Ovary (tissue), 9 donors: ENCODE data around the gene ZNF562. TPM values are rescaled to one million over a fixed set of nuclear protein-coding genes. Genes with fewer than 3 reads are reported as not detected.
"Not testable (repeated sequence)": the region's sequence is repeated elsewhere in the genome, so short reads cannot be mapped to it uniquely, and the experiment has no call there.

Source experiments
- DNase-seq, 5 donors: peaks; one replicate each; pipeline ENCODE4 v3.0.0-alpha.2; 2019 to 2020
- H3K27ac ChIP-seq, 2 donors: fragments of 200-600 bp; one replicate each; pipeline versions ENCODE4 v1.5.1 to v1.8.0; 2019 to 2022
- H3K27me3 ChIP-seq: fragments of 200-600 bp; one replicate; pipeline ENCODE4 v1.8.0; 2022
- H3K36me3 ChIP-seq: fragments of 200-600 bp; sonication (generic); one replicate; pipeline ENCODE4 v1.5.1; 2019
- H3K4me1 ChIP-seq: one replicate; pipeline ENCODE4 v1.8.1; 2013; ENCODE audit warnings: mild to moderate bottlenecking, moderate library complexity; ENCODE audit not compliant: insufficient read depth
- H3K4me3 ChIP-seq: fragments of 200-600 bp; sonication (generic); one replicate; pipeline ENCODE4 v1.5.1; 2017
- H3K9me3 ChIP-seq, 2 donors: fragments of 200-600 bp in 1 of 2; sonication (generic) in 1 of 2; one replicate each; pipeline versions ENCODE4 v1.5.1 to v1.8.1; 2013 to 2019; ENCODE audit warnings: mild to moderate bottlenecking in 1 of 2, moderate library complexity in 1 of 2
- CTCF ChIP-seq, 3 donors: fragments of 450-650 bp in 2 of 3; fragments of 200-600 bp in 1 of 3; IDR thresholded peaks; one replicate each; pipeline versions ENCODE4 v1.5.1 to v1.8.0; 2016 to 2022; ENCODE audit warnings: antibody characterized with exemption in 3 of 3, mild to moderate bottlenecking in 1 of 3
- EP300 ChIP-seq: sonication (generic); formaldehyde crosslinking; IDR thresholded peaks from one replicate; pipeline ENCODE4 v1.6.1; 2017; ENCODE audit warnings: antibody characterized with exemption
- POLR2A ChIP-seq: fragments of 450-650 bp; IDR thresholded peaks from one replicate; pipeline ENCODE4 v1.6.1; 2017; ENCODE audit warnings: antibody characterized with exemption, mild to moderate bottlenecking, moderate library complexity
- WGBS, 3 donors: extraction: QIAGEN DNeasy Blood & Tissue Kit in 1 of 3; methylation state at CpG; one replicate each; pipeline versions ENCODE4 v1.1.5 to v1.1.7; 2013 to 2017; 5-methylcytosine and 5-hydroxymethylcytosine counted together
- intact Hi-C, 4 donors: fragments of 100-400 bp; cut with DNase I; formaldehyde crosslinking; loops; one replicate each; pipeline versions ENCODE4 v1.11.0 to v1.15.1; 2022 to 2023
- polyA plus RNA-seq, 2 donors: library from polyadenylated mRNA; stranded (reverse); fragments of 200-250 nt in 1 of 2; fragments of 350-450 nt in 1 of 2; fragmentation: Illumina TruSeq in 1 of 2; extraction: RNeasy Lipid Tissue Mini Kit (QIAGEN cat#74804) in 1 of 2; gene quantifications; one replicate each; pipeline ENCODE4 v1.2.3, GENCODE V29; 2013 to 2014
- total RNA-seq, 7 donors: library from RNA; depleted of rRNA in 2 of 7; stranded (reverse); fragments of >200 nt in 2 of 7; fragmentation: NEBNext Ultra II Directional in 3 of 7; extraction: Animal tissue kit (Norgen Biotek cat#: 25700) in 3 of 7; gene quantifications; one replicate each; pipeline versions ENCODE4 v1.1.0 to v1.2.4, GENCODE V29; 2016 to 2023
- donor health status: DM: no; HTN: no; CAD: no; lungs with moderate emphysema.
- donor health status: DM: no; HTN: no; CAD: no.
- donor health status: Bipolar disorder and iron deficiency.
- donor health status: DM: yes; HTN: yes; CAD: no.
- donor health status: DM: no; HTN: no; CAD: no.
- donor health status: DM: yes; HTN: yes; CAD: no.

ZNF562 gene
- total and polyA plus RNA-seq, 9 donors = 8.1 to 54.6 (median 31.0) TPM

GRCh38 chr19:9658769-9659168, 16.1 kb downstream of the ZNF562 start:
- Histone ChIP-seq H3K4me1 (no peaks in the 10 kb centered on the region), H3K9me3 (peaks cover 0 to 25% of the 10 kb centered on the region in 2 donors), H3K27me3 (no peaks in the 10 kb centered on the region), H3K27ac (no peak overlapping the region), H3K4me3 (no peak overlapping the region), H3K36me3 (no peaks in the 10 kb centered on the region)
- intact Hi-C loops = no loop called here
- DNase-seq = no peak
- no peak for TF ChIP-seq POLR2A
- no peak for TF ChIP-seq CTCF (IDR thresholded peaks at IDR 0.05)
- no peak for TF ChIP-seq EP300
- WGBS, 3 donors = 83 to 92% (median 89%) methylated on average over 2 of the region's 2 CpGs

- H3K9me3 ChIP-seq = peaks cover 0 to 51% of the 10 kb centered on the region in 2 donors
- H3K4me3 ChIP-seq, H3K27me3 ChIP-seq, DNase-seq, H3K36me3 ChIP-seq, H3K27ac ChIP-seq, H3K4me1 ChIP-seq, intact Hi-C loops: not testable (repeated sequence)
- WGBS, 3 donors = 94 to 97% (median 95%) methylated on average over 5 of the region's 5 CpGs
Measured at GRCh38 chr19:9653066-9653555, 21.8 kb downstream of the ZNF562 start.

GRCh38 chr19:9651464-9651863, 23.4 kb downstream of the ZNF562 start:
- intact Hi-C loops, H3K27me3 ChIP-seq, H3K4me3 ChIP-seq, DNase-seq, H3K36me3 ChIP-seq, H3K4me1 ChIP-seq, H3K27ac ChIP-seq: not testable (repeated sequence)
- peaks cover 0 to 57% of the 10 kb centered on the region in 2 donors for H3K9me3 ChIP-seq
- 88 to 99% (median 99%) methylated on average over 3 of the region's 3 CpGs for WGBS, 3 donors

GRCh38 chr19:9650345-9650744, 24.6 kb downstream of the ZNF562 start:
- H3K27me3 ChIP-seq = no peaks in the 10 kb centered on the region
- peaks cover 0 to 46% of the 10 kb centered on the region in 2 donors for H3K9me3 ChIP-seq
- no peaks in the 10 kb centered on the region for H3K36me3 ChIP-seq
- no peaks in the 10 kb centered on the region for H3K4me1 ChIP-seq
- 85 to 96% (median 94%) methylated on average over 5 of the region's 5 CpGs for WGBS, 3 donors
- H3K27ac ChIP-seq = no peak overlapping the region
- DNase-seq = no peak
- H3K4me3 ChIP-seq = no peak overlapping the region
- TF ChIP-seq POLR2A (no peak), EP300 (no peak), CTCF (IDR thresholded peaks at IDR 0.05) (no peak)
- intact Hi-C loops = no loop called here

- DNase-seq = no peak
- WGBS, 3 donors = 92 to 99% (median 92%) methylated on average over 1 of the region's 1 CpG
- H3K27ac ChIP-seq = no peak overlapping the region
- no peaks in the 10 kb centered on the region for H3K27me3 ChIP-seq
- no peak overlapping the region for H3K4me3 ChIP-seq
- TF ChIP-seq EP300 = no peak
- TF ChIP-seq CTCF (IDR thresholded peaks at IDR 0.05) = no peak
- H3K36me3 ChIP-seq = no peaks in the 10 kb centered on the region
- intact Hi-C loops = no loop called here
- no peaks in the 10 kb centered on the region for H3K4me1 ChIP-seq
- peaks cover 0 to 10% of the 10 kb centered on the region in 2 donors for H3K9me3 ChIP-seq
Measured at GRCh38 chr19:9645472-9645871, 29.4 kb downstream of the ZNF562 start.

GRCh38 chr19:9644472-9644871, 30.4 kb downstream of the ZNF562 start:
- Histone ChIP-seq H3K27me3 (no peaks in the 10 kb centered on the region), H3K4me3 (no peak overlapping the region), H3K36me3 (no peaks in the 10 kb centered on the region), H3K4me1 (no peaks in the 10 kb centered on the region), H3K9me3 (peaks cover 0 to 10% of the 10 kb centered on the region in 2 donors), H3K27ac (no peak overlapping the region)
- 77 to 88% (median 86%) methylated on average over 4 of the region's 4 CpGs for WGBS, 3 donors
- DNase-seq = no peak
- TF ChIP-seq POLR2A (no peak), EP300 (no peak), CTCF (IDR thresholded peaks at IDR 0.05) (no peak)
- intact Hi-C loops = no loop called here
